Non-pigmented ciliary epithelial cell (primary cell): ENCODE results near the gene CIBAR2.

Source experiments
- DNase-seq: peaks from one replicate; pipeline ENCODE4 v3.0.0-alpha.2; 2010; ENCODE audit warnings: low read depth

Gene CIBAR2

DNA sequence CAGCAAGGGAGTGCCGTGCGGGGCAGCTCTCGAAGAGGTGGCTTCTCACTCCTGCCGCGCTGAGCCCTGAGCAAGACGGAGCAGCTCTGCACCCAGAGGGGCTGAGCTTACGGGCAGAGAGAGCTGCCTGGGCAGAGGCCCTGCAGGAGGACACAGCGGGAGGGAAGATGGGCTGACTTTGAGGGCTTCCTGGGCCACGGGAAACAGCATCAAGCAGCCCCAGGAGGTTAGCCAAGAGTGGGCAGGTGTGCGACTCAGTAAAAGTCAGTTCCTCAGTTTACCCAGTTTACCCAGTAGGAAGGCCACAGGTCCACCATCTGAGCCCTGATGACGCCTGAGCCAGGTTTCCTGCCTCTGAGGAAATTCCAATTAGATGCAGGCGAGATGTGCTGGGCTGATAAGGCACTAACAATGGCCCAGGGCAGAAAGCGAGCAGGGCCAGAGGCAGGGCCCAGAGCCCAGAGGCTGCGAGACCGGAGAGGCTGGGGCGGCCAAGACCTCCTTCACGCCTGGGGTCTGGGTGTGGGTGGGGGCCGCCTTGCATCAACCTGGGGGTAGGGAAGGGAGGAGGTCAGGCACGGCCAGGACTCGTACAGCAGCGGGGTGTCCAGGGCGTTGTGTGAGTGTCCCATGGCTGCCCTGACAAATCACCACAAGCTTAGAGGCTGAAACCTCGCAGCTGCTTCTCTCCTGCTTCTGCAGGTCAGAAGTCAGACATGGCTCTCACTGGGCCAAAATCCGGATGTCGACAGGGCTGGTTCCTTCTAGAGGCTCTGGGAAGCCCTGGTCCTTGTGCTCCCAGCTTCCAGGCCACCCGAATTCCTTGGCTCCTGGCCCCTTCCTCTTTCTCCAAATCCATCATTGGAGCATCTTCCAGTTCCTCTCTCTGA lies 32.0 kb upstream of the CIBAR2 start:
- no peak for DNase-seq

DNA sequence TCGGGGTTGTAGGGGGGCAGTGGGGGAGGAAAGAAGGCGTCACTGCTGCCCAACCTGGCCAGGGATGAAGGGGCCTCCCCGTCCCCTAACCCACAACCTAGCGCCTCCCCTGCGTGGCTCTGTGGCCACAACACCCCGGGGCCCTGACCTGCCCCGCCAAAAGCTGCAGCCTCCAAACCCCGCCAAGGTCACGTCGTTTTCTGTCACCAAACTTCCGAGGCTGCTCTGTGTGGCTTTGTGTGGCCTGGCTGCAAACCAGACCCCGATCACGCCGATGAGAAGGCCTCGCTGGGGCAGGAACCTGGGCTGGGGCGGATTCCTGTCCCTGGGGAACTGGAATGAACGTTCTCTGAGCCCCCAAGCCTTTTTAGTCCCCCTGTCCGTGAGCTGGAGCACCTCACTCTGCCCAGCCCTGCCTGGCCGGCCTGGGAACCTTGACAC lies 30.5 kb upstream of the CIBAR2 start:
- no peak for DNase-seq

DNA sequence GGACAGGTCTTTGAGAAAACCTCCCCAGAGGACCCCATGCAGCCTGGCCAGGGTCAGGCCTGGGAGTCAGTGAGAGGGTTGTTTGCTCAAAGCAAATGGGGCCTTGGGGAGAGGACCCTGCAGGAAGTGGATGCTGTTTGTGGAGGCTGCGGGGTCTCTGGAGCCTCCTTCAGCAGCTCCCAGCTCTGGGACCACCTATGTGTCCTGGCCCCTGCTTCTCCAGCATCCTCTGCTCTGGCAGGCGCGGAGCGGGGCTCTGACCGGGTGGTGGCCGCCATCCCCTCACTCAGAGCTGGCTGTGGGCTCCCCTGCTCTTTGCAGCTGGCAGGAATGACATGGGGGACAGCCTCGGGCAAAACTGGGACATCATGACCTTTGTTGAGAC lies 29.8 kb upstream of the CIBAR2 start:
- no peak for DNase-seq

DNA sequence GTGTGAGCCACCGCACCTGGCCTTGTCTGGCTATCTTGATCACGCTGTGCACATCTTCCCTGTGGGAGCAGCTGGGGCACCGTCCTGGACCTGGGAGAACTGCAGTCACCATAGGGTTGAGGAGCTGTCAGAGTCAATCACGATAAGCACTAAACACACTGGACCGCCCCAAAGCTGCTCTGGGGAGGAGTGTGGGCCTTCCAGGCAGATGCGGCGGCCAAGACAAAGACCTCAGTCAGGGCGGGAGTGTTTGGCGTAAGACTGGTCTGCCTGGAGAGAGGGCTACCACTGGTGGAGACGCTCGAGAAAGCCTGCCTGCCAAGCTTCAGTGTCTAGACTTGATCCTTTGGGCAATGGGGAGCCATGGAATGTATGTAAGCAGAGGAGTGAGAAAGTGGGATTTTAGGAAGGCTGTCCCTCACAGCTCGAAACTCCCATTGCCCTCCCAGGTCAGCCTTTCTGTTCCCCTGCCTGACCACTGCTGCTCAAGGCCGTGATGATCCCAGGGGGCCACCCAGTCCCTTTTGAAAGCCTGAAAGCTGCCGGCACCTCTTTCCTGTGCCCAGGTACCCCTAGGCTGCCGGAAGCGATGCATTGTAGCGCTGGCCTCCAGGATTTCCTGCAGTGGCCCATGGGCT lies 29.3 kb upstream of the CIBAR2 start:
- DNase-seq = no peak

DNA sequence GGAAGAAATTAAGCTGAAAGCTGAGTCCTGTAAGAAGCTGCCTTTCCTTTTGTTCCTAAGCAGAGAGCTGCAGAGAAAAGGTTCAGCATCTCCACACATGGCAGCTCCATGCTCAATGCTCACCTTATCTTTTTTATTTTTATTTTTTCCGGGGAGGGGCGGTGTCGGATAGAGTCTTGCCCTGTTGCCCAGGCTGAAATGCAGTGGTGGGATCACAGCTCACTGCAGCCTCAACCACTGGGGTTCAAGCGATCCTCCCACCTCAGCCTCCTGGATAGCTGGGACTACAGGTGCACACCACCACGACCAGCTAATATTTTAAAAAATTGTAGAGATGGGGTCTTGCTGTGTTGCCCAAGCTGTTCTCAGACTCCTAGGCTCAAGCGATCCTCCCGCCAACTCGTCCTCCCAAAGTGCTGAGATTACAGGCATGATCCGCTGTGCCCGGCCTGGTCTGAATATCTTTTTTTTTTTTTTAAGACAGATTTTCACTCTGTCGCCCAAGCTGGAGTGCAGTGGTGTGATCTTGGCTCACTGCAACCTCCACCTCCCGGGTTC lies 28.3 kb upstream of the CIBAR2 start:
- no peak for DNase-seq

DNA sequence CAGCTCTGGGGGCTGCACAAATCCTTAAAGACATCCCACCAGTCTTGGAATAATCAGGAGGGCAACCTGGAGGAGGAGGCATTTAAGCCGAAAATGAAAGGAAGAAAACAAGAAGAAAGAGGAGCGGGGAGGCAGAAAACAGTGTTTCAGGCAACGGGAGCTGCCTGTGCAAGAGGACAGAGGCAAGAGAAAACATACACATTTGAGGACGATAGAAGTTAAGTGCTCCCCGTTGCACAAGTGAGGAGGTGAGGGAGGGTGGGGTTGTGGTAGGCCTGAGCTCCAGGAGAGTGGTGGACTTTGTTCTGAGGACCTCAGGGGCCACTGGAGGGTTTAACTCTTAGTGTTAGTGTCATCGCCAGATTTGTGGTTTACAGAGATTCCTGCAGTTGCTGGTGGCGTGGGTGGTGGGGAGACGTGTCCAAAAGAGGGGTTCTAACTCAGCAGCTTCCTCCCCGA lies 27.6 kb upstream of the CIBAR2 start:
- no peak for DNase-seq

DNA sequence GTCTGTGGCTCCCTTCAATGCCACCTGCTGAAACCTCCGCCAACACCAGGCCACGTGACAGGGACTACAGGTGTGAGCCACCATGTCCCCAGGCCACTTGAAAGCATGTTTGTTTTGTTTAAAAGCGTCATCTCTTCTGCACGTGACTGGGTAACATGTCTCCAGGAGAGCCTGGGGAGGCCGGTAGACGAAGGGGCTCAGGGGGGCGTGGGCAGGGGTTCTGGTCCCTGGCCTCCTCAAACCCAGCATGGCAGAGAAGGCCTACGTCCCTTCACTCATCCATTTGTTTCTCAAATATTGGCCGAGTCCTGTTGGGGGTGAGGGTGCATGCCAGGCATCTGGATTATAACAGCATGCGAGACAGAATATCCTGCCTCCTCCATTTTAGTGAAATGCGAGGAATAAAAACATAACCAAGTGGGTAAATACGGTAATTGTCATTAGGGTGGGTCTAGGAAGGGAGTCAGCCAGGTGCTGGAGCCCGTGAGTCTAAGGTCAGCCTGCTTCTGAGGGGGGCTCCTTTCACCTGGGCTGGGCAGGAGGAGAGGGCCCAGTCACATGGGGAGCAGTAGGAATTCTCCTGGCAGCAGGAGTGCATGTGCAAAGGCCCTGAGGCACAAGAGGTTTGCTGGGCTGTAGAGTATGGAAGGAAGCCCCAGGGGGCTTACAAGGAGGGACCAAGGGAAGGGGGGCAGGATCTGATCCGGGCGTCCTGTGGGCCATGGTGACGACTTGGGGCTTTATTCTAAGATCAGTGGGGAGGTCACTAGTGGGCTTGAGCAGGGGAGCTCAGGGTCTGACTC lies 26.8 kb upstream of the CIBAR2 start:
- no peak for DNase-seq

DNA sequence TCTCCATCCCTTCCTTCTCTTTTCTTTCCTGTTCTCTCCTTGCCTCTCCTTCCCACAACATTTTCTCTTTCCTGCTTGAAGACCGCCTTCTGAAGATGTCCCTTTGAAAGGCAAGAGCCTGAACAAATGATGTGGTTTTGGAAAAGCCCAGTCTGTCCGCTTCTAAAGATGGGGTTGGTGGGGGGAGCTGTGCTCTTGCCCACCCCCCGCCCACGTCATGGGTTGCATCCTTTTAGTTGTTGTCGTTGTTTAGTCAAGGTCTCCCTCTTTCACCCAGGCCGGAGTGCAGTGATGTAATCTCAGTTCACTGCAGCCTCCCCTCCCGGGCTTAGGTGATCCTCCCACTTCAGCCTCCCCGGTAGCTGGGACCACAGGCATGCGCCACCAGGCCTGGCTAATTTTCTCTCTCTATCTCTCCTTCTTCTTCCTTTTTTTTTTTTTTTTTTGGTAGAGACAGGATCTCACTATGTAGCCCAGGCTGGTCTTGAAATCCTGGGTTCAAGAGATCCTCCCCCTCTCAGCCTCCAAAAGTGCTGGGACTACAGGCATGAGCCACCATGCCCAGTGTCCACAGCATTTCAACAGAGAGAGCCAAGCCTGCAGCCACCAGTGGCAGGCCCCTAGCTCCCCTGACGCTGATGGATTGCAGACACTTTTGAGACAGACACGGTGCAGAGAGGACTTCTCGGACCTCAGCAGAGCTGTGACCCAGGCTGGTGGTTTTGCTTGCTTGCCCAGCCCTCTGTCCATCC lies 26.0 kb upstream of the CIBAR2 start:
- DNase-seq = no peak

DNA sequence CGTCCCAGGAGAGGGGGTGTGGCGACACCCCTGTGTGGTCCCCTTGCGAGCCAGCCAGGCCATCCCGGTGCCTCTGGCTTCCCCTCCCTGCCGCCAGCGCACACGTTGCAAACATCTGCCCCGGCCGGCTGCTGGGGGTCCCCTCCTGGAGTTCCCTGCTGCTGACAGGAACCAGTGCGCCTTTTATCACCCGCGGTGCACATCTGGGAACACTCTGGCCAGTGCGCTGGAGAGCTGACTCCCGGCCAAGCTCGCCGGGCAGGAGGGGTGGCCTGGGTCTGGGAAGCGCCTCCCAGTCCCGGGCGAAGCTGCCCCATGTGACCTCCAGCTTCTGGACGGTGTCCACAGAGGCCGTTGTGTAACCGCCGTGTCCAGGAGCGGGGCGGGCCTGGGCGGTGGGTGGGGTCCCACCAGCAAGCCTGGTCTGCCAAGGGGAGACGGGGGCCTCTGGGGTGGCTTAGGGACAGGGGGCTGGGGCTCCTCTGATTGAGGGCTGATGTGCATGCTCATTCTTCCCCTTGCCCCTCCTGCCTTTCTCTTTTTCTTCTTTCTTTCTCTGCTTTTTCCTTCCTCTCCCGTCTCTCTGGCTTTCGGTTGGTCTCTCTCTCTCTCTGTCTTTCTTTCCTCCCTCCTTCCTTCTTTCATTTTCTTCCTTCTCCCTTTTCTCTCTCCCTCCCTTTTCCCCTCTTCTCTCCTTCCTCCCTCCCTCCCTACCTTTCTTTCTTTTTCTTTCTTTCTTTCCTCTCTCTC lies 25.2 kb upstream of the CIBAR2 start:
- no peak for DNase-seq

DNA sequence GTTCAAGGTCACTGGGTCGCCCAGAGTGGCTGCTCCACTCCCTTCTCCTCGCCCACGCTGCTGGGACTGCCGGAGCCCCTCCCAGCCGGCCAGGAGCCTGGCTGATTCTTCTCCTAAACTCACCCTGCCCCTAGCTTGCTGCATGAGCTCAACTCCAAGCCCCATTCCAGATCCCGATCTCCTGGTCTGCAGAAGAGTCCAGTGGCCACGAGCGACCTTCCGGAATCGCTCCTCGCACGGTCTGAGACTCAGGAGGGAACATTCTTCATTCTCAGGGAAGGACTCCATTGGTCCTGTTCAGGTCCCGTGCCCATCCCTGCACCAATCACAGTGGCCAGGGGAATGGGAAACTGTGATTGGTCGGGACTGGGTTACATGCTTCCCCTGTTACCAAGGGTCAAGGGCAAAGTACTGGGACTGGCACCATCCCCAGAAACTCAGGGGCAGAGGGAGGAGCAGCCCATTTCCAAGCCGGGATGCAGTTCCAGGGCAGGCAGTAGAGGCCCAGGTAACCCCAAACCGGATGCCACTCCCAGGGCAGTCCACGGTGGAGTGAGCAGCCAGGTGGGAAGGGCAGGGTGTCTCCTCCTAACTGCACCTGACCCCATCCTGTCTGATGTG lies 24.5 kb upstream of the CIBAR2 start:
- no peak for DNase-seq

DNA sequence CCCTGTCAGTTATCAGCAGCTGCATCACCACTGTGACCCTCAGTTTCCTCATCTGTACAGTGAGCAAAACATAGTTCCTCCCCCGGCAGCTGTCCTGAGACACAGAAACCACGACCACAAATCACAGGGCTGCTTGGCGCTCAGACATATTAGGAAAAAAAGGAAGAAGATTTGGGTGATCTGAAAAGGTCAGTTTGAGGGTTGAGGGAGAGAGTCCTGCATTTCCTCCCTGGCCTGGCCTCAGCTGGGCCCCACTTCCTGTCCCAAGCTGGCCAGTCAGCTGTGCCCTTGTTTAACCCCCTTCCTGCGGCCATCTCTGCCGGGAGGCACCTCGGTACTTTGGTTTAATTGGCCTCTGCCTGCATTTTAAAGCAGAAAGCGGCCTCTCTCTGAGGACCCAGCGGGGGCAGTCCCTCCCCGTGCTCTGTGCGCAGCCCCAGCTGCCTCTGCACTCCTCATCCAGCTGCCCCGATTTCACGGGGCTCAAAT lies 24.0 kb upstream of the CIBAR2 start:
- DNase-seq = no peak

DNA sequence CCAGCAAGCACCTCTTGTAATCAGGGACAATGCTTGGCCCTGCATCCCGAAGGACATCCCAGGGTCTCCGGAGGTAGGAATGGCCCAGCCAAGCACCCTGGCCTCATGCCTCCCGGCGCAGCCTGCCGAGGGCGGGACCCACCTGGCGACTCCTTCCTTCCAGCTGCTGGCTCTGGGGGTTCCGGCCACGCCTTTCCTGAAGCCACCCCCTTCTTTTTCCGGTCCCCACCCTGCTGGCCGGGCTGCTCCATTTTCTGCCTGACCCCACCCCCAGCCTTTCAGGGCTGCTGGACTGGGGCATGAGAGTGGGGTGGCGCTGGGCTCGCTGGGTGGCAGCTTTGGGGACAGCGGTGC lies 22.5 kb upstream of the CIBAR2 start:
- DNase-seq = no peak

DNA sequence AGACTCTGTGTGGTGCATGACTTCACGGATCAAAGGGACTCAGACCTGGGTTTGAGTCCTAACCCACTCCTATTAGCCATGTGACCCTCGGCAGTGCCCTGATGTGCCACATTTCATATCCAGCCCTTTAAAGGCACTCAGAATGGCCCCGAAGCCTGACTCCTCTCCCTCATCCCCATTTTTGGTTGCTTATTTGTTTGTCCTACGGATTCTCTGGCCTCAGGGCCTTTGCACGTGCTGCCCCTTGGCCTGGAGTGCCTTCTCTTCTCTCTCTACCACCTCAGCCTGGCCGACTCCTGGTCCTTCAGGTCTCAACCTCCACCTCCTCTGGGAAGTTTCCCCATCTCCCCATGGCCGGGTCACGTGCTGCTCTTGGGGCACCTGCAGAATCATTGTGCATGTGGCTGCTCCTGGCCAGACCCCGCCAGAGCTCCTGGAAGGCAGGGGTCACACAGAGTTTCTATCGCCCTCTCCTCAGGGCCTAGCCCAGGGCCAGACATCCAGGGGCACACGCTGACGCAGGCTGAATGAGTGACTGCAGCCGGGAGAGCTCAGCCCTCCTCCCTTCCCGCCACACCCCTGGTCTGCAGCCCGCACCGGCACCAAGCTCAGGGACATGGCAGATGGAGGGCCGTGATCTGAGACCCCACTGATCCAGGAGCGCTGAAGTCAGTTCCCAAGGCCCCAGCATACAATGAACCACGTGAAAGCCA lies 22.0 kb upstream of the CIBAR2 start:
- no peak for DNase-seq

DNA sequence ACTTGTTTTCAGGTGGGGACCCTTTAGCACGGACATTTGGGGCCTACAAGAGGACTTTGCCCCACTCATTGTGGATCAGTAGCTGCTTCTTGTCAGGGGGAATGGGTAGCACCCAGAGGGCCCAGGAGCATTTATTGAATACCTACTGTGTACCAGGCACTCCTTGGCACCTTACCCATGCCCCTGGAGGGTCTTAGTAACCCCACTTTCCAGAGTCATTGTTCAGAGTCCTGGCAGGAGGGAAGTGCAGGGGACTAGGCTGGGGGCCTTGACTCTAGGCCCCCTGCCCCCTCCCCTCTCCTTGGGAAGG lies 21.0 kb upstream of the CIBAR2 start:
- no peak for DNase-seq

DNA sequence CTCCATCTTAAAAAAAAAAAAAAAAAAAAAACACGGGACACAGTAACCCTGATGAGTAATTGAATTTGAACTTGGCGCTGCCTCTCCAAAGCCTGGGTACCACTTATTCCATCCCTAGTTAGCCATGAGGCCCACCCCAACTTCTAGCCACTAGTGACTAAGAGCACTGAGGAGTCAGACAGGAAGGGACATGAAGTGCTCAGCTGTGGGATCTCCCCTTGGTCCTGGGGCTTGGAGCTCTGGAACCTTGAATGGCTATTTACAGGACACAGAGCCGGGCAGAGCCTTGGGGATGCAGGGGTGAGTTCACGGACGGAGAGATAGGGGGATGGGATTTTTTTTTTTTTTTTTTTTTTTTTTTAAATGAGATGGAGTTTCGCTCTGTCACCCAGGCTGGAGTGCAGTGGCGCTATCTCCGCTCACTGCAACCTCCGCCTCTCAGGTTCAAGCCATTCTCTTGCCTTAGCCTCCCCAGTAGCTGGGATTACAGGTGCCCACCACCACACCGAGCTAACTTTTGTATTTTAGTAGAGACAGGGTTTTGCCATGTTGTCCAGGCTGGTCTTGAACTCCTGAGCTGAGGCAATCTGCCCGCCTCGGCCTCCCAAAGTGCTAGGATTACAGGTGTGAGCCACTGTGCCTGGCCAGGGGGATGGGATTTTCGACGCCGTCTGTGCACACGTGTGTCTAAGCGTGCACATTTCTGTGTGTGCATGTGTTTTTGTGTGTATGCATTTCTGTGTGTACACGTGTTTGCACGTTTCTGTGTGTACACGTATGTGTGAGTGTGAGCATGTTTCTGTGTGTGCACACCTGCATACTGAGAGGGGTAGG lies 20.4 kb upstream of the CIBAR2 start:
- no peak for DNase-seq

DNA sequence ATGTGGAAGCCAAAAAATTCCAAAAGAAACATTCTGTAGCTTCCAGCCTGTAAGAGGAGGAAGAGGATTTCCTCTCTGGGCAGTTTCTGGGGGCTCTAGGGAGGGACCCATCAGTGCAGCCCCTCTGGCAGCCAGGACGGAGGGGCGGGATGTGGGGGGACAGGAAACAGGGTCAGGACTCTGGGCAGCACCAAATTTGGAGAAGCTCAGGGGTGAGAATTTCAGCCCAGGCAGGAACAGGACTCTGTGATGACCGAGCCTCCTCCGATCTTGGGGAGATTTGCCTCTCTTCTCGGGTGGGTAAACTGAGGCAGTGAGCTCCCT lies 18.4 kb upstream of the CIBAR2 start:
- DNase-seq = no peak

DNA sequence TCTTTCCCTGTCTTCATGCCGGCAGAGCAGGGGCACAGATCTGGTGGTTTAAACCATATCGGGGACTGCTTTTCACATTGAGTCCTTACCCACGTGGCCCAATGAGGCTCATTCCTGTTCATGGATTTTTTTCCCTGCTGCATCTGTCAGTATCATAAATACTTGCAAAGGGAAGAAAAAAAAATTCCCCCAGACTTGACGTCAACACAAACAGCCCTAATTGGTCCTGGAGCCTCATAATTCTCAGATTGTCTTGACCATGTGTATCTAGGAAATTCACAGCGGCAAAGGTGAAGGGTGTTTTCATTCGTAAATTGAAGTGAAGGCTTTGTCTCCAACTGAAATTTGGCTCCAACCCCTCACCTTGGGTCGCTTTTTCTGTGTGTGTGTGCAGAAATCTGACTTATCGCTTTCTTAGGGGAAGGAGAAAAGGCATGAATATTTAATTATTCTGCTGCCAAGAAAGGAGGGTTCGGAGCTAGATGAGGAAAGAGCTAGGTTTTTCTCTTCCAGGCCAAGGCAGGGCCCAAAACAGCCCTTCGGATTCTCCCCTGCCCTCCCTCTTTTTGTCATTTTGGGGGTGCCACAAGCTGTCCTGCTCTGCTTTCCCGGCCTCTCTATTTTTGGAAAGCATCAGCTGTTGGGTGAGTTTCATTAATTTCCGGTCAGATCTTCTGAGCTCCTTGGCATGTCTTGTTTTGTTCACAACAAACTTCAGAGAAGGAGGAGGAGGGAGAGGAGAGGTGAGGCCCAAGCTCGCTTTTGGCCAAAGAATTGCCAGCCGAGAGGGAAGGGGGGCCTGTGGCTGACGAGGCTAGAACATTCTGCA lies 17.8 kb upstream of the CIBAR2 start:
- DNase-seq = no peak
